Activated naive CD8-positive, alpha-beta T cell treated with anti-CD3 and anti-CD28 coated beads, Interleukin-2, amount 10 ng/mL, durations not matched to agents 7 days and 5 days (primary cell): Measurements from ENCODE around the gene RBP3. TPM values are rescaled to one million over a fixed set of nuclear protein-coding genes. Genes with fewer than 3 reads are reported as not detected.

Experiments
- ATAC-seq: fragments of 150-1000 bp; cut with Tn5 transposase; one replicate; pipeline ENCODE4 v1.10.0; 2021; ENCODE audit warnings: low read depth, moderate library complexity
- POLR2A ChIA-PET: fragments of 350-600 bp; sonication (Branson Sonifier 250); formaldehyde crosslinking; loops from one replicate; lab custom pipeline; 2021; ENCODE audit warnings: antibody characterized with exemption; lab: Charles Lee
- DNase-seq: peaks from one replicate; pipeline ENCODE4 v3.0.0; 2021
- H3K27ac Mint-ChIP-seq: one replicate; pipeline ENCODE4 v1.8.0; 2022; ENCODE audit warnings: mild to moderate bottlenecking, mixed read lengths
- H3K27me3 Mint-ChIP-seq: one replicate; pipeline ENCODE4 v1.8.0; 2022; ENCODE audit warnings: mild to moderate bottlenecking, moderate library complexity, mixed read lengths
- H3K36me3 Mint-ChIP-seq: one replicate; pipeline ENCODE4 v1.8.0; 2021; ENCODE audit warnings: mild to moderate bottlenecking, mixed read lengths
- H3K4me1 Mint-ChIP-seq: one replicate; pipeline ENCODE4 v1.8.0; 2021; ENCODE audit warnings: mixed read lengths
- H3K4me3 Mint-ChIP-seq: one replicate; pipeline ENCODE4 v1.8.0; 2022; ENCODE audit warnings: mild to moderate bottlenecking, moderate library complexity, mixed read lengths
- H3K9me3 Mint-ChIP-seq: one replicate; pipeline ENCODE4 v1.8.0; 2021; ENCODE audit warnings: mixed read lengths
- total RNA-seq, 2 experiments: library from RNA; stranded (reverse); gene quantifications; one replicate each; pipeline ENCODE4 v1.2.3, GENCODE V29; 2021

RBP3 gene
- not detected for total RNA-seq

GRCh38 chr10:47348138-47348651 is at the start of gene RBP3:
Gene RBP3 (plus strand): TSS chr10:47348363. CDS start chr10:47348485, 122 bp downstream.
- Mint-ChIP-seq H3K9me3 (no peaks in the 10 kb centered on the region), H3K4me1 (no peaks in the 10 kb centered on the region), H3K27me3 (no peaks in the 10 kb centered on the region), H3K27ac (no peak within 1 kb of the TSS), H3K36me3 (no peaks in the 10 kb centered on the region), H3K4me3 (no peak within 1 kb of the TSS)
- ATAC-seq (no peak), DNase-seq (no peak)
- POLR2A ChIA-PET, result no interaction called here

- Mint-ChIP-seq H3K9me3 (no peaks in the 10 kb centered on the region), H3K4me3 (no peak overlapping the region), H3K27ac (no peak overlapping the region), H3K4me1 (peaks cover 6% of the 10 kb centered on the region), H3K36me3 (peaks cover 2% of the 10 kb centered on the region), H3K27me3 (peaks cover 53% of the 10 kb centered on the region)
- POLR2A ChIA-PET, result interaction anchor here (0.7 kb wide), 1 partner anchor 20 kb away, joined by 3 read pairs; no protein-coding TSS in a partner anchor
- DNase-seq, result no peak
- no peak for ATAC-seq
These were observed 49.4 kb upstream of the RBP3 start for GRCh38 chr10:47298715-47299114.

GRCh38 chr10:47299611-47300428 is 48.3 kb upstream of the RBP3 start, which contains the start of gene GDF10:
Gene GDF10 (plus strand): TSS chr10:47300197. CDS start chr10:47300652, 455 bp downstream.
- Mint-ChIP-seq H3K27ac (peak within 1 kb of the TSS; percentile 37), H3K4me1 (peaks cover 6% of the 10 kb centered on the region), H3K27me3 (peaks cover 53% of the 10 kb centered on the region), H3K4me3 (peak within 1 kb of the TSS; percentile 64), H3K9me3 (no peaks in the 10 kb centered on the region), H3K36me3 (peaks cover 2% of the 10 kb centered on the region)
- ATAC-seq (peak; percentile 62), DNase-seq (no peak)
- POLR2A ChIA-PET, result no interaction called here

GRCh38 chr10:47300429-47300931 is 47.7 kb upstream of the RBP3 start:
- Mint-ChIP-seq H3K4me1 (peaks cover 6% of the 10 kb centered on the region), H3K27me3 (peaks cover 51% of the 10 kb centered on the region), H3K4me3 (peak overlapping the region; percentile 64), H3K27ac (no peak overlapping the region), H3K36me3 (peaks cover 2% of the 10 kb centered on the region), H3K9me3 (no peaks in the 10 kb centered on the region)
- POLR2A ChIA-PET, result no interaction called here
- ATAC-seq (peak; percentile 21), DNase-seq (no peak)

GRCh38 chr10:47301833-47302232 is 46.3 kb upstream of the RBP3 start:
- POLR2A ChIA-PET, result interaction anchor here (1.0 kb wide), 1 partner anchor 10 kb away, joined by 3 read pairs; no protein-coding TSS in a partner anchor
- Mint-ChIP-seq H3K36me3 (peaks cover 2% of the 10 kb centered on the region), H3K9me3 (no peaks in the 10 kb centered on the region), H3K27ac (no peak overlapping the region), H3K4me1 (peaks cover 6% of the 10 kb centered on the region), H3K4me3 (no peak overlapping the region), H3K27me3 (peaks cover 41% of the 10 kb centered on the region)
- DNase-seq (no peak), ATAC-seq (no peak)

- ATAC-seq (no peak), DNase-seq (no peak)
- Mint-ChIP-seq H3K27me3 (peaks cover 31% of the 10 kb centered on the region), H3K4me3 (no peak overlapping the region), H3K27ac (no peak overlapping the region), H3K9me3 (no peaks in the 10 kb centered on the region), H3K36me3 (peaks cover 2% of the 10 kb centered on the region), H3K4me1 (peaks cover 7% of the 10 kb centered on the region)
- POLR2A ChIA-PET, result interaction anchor here (0.7 to 1.0 kb wide), 2 partner anchors 9 to 96 kb away, joined by 3 read pairs; no protein-coding TSS in a partner anchor
These were observed 45.1 kb upstream of the RBP3 start for GRCh38 chr10:47303105-47303504.

GRCh38 chr10:47303866-47304265 is 44.3 kb upstream of the RBP3 start:
- no peak overlapping the region for H3K27ac Mint-ChIP-seq
- POLR2A ChIA-PET, result interaction anchor here (0.7 kb wide), 1 partner anchor 97 kb away, joined by 3 read pairs; no protein-coding TSS in a partner anchor
- peaks cover 2% of the 10 kb centered on the region for H3K36me3 Mint-ChIP-seq
- no peak for ATAC-seq
- H3K4me1 Mint-ChIP-seq, result peaks cover 7% of the 10 kb centered on the region
- H3K27me3 Mint-ChIP-seq, result peaks cover 23% of the 10 kb centered on the region
- no peak for DNase-seq
- no peak overlapping the region for H3K4me3 Mint-ChIP-seq
- H3K9me3 Mint-ChIP-seq, result no peaks in the 10 kb centered on the region

GRCh38 chr10:47305566-47305965 is 42.6 kb upstream of the RBP3 start:
- Mint-ChIP-seq H3K27ac (no peak overlapping the region), H3K27me3 (peaks cover 13% of the 10 kb centered on the region), H3K36me3 (peaks cover 2% of the 10 kb centered on the region), H3K4me3 (no peak overlapping the region), H3K4me1 (peaks cover 7% of the 10 kb centered on the region), H3K9me3 (no peaks in the 10 kb centered on the region)
- no peak for DNase-seq
- POLR2A ChIA-PET, result no interaction called here
- no peak for ATAC-seq

GRCh38 chr10:47306387-47307210 is 41.6 kb upstream of the RBP3 start:
- Mint-ChIP-seq H3K9me3 (no peaks in the 10 kb centered on the region), H3K27me3 (peaks cover 5% of the 10 kb centered on the region), H3K4me1 (peaks cover 15% of the 10 kb centered on the region), H3K36me3 (no peaks in the 10 kb centered on the region), H3K4me3 (no peak overlapping the region), H3K27ac (no peak overlapping the region)
- POLR2A ChIA-PET, result no interaction called here
- DNase-seq (no peak), ATAC-seq (no peak)

GRCh38 chr10:47307381-47307780 is 40.8 kb upstream of the RBP3 start:
- H3K4me3 Mint-ChIP-seq, result no peak overlapping the region
- H3K27ac Mint-ChIP-seq, result no peak overlapping the region
- no peaks in the 10 kb centered on the region for H3K36me3 Mint-ChIP-seq
- H3K9me3 Mint-ChIP-seq, result no peaks in the 10 kb centered on the region
- no peaks in the 10 kb centered on the region for H3K27me3 Mint-ChIP-seq
- DNase-seq (no peak), ATAC-seq (no peak)
- POLR2A ChIA-PET, result no interaction called here
- H3K4me1 Mint-ChIP-seq, result peaks cover 20% of the 10 kb centered on the region

- Mint-ChIP-seq H3K4me1 (peaks cover 20% of the 10 kb centered on the region), H3K9me3 (no peaks in the 10 kb centered on the region), H3K27ac (no peak overlapping the region), H3K36me3 (no peaks in the 10 kb centered on the region), H3K27me3 (no peaks in the 10 kb centered on the region), H3K4me3 (no peak overlapping the region)
- POLR2A ChIA-PET, result no interaction called here
- ATAC-seq, result no peak
- no peak for DNase-seq
These were observed 39.4 kb upstream of the RBP3 start for GRCh38 chr10:47308775-47309174.

GRCh38 chr10:47309408-47310089 is 38.6 kb upstream of the RBP3 start:
- DNase-seq (no peak), ATAC-seq (no peak)
- POLR2A ChIA-PET, result no interaction called here
- H3K27ac Mint-ChIP-seq, result no peak overlapping the region
- no peak overlapping the region for H3K4me3 Mint-ChIP-seq
- H3K36me3 Mint-ChIP-seq, result no peaks in the 10 kb centered on the region
- H3K4me1 Mint-ChIP-seq, result peaks cover 20% of the 10 kb centered on the region
- H3K27me3 Mint-ChIP-seq, result no peaks in the 10 kb centered on the region
- no peaks in the 10 kb centered on the region for H3K9me3 Mint-ChIP-seq
